ENCODE results near the gene TTLL12.

- no peak for TF ChIP-seq CTCF (IDR thresholded peaks at IDR 0.05)
- TF ChIP-seq EP300 (IDR thresholded peaks at IDR 0.05): no peak
- TF ChIP-seq POLR2A (IDR thresholded peaks at IDR 0.05): no peak
Measured at GRCh38 chr22:43148581-43148980, 38.4 kb downstream of the TTLL12 start.

All from tibial nerve (tissue), 4 donors.